GM12891 (cell line): Measurements from ENCODE around the gene RRP8.

ENCODE experiments used
- POLR2A ChIP-seq: IDR thresholded peaks from 2 replicates; pipeline ENCODE4 v1.6.1; 2011; ENCODE audit warnings: low read depth, low read length, control low read depth
- POLR2AphosphoS5 ChIP-seq: IDR thresholded peaks from 2 replicates; pipeline ENCODE4 v1.6.1; 2011; ENCODE audit warnings: low read depth, low read length, control low read depth
- SPI1 ChIP-seq: IDR thresholded peaks from 2 replicates; pipeline ENCODE4 v1.6.1; 2011; ENCODE audit warnings: low read depth, low read length, control low read depth

DNA sequence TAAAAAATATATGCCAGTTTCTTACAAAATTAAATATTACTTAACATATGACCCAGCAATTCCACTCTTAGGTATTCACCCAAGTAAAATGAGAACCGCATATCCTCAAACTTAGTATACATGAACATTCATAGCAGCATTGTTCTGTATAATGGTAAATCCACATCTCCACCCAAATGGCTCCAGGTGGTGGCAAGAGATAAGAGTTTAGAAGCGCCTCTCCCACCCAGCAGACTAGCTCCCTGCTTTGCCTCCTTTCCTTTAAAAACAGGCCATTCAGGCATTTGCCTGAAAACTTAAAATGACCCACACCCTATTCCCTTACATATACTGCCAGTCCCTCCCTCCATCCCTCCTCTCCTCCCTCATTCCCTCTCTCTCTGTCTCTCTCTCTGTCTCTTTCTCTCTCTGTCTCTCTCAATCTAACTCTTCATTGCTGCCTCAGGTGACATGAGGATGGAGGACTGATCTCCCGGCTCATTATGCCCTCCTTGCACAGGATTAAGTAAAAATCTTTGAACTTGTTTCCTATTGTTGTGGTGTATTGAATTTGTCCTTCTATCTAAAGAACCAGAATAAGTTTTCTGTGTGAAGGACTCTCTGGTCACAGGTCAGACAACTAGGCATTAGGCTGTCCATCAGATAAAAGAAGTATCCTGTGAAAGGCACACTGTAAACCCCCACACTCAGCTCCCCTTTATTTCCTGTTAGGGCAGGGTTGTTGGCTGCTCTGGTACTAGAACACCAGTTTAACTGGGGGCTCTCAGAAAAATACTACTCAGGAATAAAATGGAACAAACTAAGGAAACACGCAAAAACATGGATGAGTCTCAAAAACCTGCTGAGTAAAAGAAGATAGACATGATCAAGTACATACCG lies 48.3 kb downstream of the RRP8 start:
- TF ChIP-seq POLR2AphosphoS5 (no peak), POLR2A (no peak), SPI1 (no peak)
